Testis (tissue), 3 donors: ENCODE measurements around the gene PLEKHG4B. TPM values are rescaled to one million over a fixed set of nuclear protein-coding genes. Genes with fewer than 3 reads are reported as not detected.
"Not testable (repeated sequence)": the region's sequence is repeated elsewhere in the genome, so short reads cannot be mapped to it uniquely, and the experiment has no call there.

Source experiments
- DNase-seq: peaks from one replicate; pipeline ENCODE4 v3.0.0-alpha.2; 2019
- H3K27ac ChIP-seq, 2 donors: fragments of 200-600 bp; sonication (generic); one replicate each; pipeline ENCODE4 v1.5.1; 2019
- H3K27me3 ChIP-seq: fragments of 200-600 bp; sonication (generic); one replicate; pipeline ENCODE4 v1.5.1; 2019
- H3K36me3 ChIP-seq: fragments of 200-600 bp; sonication (generic); one replicate; pipeline ENCODE4 v1.5.1; 2017; ENCODE audit warnings: low read depth; ENCODE audit errors: missing control alignments
- H3K4me1 ChIP-seq: fragments of 200-600 bp; sonication (generic); one replicate; pipeline ENCODE4 v1.5.1; 2019
- H3K4me3 ChIP-seq, 2 donors: fragments of 200-600 bp; sonication (generic); one replicate each; pipeline ENCODE4 v1.5.1; 2017 to 2019
- H3K9me3 ChIP-seq: fragments of 200-600 bp; sonication (generic); one replicate; pipeline ENCODE4 v1.5.1; 2017
- POLR2A ChIP-seq: fragments of 450-650 bp; IDR thresholded peaks from one replicate; pipeline ENCODE4 v1.6.1; 2017; ENCODE audit warnings: antibody characterized with exemption, mild to moderate bottlenecking, moderate library complexity
- WGBS, 2 donors: methylation state at CpG; one replicate each; pipeline ENCODE4 v1.1.5; 2018; 5-methylcytosine and 5-hydroxymethylcytosine counted together
- intact Hi-C: fragments of 100-400 bp; cut with DNase I; formaldehyde crosslinking; loops from one replicate; pipeline ENCODE4 v1.15.1; 2023; ENCODE audit warnings: low total_unique reads
- polyA plus RNA-seq: library from polyadenylated mRNA; stranded (reverse); fragments of 350-450 nt; fragmentation: Illumina TruSeq; extraction: RNeasy Lipid Tissue Mini Kit (QIAGEN cat#74804); gene quantifications from one replicate; pipeline ENCODE4 v1.2.3, GENCODE V29; 2014; ENCODE audit warnings: low read depth, low replicate concordance; ENCODE audit not compliant: insufficient read depth
- total RNA-seq, 2 donors: library from RNA; depleted of rRNA; stranded (reverse); fragments of >200 nt; gene quantifications; one replicate each; pipeline ENCODE4 v1.2.3, GENCODE V29; 2016
- TF ChIP-seq, protein P1 (sequence below), 3 experiments: fragments of 450-650 bp in 2 of 3; fragments of 200-600 bp in 1 of 3; sonication (generic) in 1 of 3; IDR thresholded peaks; one replicate each; pipeline ENCODE4 v1.5.1; 2016 to 2019; ENCODE audit warnings: antibody characterized with exemption in 3 of 3, mild to moderate bottlenecking in 2 of 3, moderate library complexity in 1 of 3

Gene PLEKHG4B
- total and polyA plus RNA-seq, 3 donors from 2014 or later: 3.2 to 6.9 (median 6.0) TPM

DNA sequence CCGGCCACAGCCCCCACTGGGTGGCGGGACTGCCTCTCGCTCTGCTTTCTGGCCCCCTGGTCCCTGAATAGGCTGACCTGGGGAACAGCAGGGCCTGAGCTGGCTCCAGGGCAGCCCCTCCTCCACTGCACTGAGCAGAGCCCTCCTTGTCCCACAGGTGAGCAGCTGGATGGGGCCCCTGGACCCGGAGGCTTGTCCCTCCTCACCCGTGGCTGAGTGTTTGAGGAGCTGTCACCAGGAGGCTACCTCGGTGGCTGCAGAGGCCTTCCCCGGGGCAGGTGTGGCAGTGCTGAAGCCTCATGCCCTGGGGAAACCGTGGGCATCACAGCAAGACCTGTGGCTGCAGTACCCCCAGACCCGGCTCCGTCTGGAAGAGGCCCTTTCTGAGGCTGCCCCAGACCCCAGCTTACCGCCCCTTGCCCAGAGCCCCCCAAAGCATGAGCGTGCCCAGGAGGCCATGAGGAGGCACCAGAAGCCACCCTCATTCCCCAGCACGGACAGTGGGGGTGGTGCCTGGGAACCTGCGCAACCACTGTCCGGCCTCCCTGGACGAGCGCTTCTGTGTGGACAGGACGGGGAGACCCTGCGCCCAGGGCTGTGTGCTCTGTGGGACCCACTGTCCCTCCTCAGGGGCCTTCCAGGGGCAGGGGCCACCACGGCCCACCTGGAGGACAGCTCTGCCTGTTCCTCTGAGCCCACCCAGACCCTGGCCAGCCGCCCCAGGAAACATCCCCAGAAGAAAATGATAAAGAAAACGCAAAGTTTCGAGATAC lies 70.8 kb downstream of the PLEKHG4B start:
- Histone ChIP-seq H3K9me3 (no peaks in the 10 kb centered on the region), H3K27ac (no peak overlapping the region), H3K4me1 (no peaks in the 10 kb centered on the region), H3K27me3 (no peaks in the 10 kb centered on the region), H3K36me3 (no peaks in the 10 kb centered on the region), H3K4me3 (no peak overlapping the region)
- DNase-seq: no peak
- intact Hi-C loops: no loop called here
- no peak for TF ChIP-seq POLR2A
- TF ChIP-seq, protein P1, sequence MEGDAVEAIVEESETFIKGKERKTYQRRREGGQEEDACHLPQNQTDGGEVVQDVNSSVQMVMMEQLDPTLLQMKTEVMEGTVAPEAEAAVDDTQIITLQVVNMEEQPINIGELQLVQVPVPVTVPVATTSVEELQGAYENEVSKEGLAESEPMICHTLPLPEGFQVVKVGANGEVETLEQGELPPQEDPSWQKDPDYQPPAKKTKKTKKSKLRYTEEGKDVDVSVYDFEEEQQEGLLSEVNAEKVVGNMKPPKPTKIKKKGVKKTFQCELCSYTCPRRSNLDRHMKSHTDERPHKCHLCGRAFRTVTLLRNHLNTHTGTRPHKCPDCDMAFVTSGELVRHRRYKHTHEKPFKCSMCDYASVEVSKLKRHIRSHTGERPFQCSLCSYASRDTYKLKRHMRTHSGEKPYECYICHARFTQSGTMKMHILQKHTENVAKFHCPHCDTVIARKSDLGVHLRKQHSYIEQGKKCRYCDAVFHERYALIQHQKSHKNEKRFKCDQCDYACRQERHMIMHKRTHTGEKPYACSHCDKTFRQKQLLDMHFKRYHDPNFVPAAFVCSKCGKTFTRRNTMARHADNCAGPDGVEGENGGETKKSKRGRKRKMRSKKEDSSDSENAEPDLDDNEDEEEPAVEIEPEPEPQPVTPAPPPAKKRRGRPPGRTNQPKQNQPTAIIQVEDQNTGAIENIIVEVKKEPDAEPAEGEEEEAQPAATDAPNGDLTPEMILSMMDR (IDR thresholded peaks at IDR 0.05): no peak
- WGBS, 2 donors: 82 to 96% methylated on average over 6 to 23 of the region's 23 CpGs

DNA sequence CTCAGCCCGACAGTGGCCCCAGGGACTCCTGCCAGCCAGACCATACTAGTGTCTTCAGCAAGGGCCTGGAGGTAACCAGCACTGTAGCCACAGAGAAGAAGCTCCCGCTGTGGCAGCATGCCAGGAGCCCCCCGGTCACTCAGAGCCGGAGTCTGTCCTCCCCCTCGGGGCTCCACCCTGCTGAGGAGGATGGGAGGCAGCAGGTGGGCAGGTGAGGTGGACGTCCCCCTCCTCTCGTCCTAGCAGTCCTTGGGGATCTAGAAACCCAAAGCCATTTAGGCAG lies 71.3 kb downstream of the PLEKHG4B start:
- no peak for DNase-seq
- Histone ChIP-seq H3K4me3 (no peak overlapping the region), H3K27ac (no peak overlapping the region), H3K9me3 (no peaks in the 10 kb centered on the region), H3K36me3 (no peaks in the 10 kb centered on the region), H3K4me1 (no peaks in the 10 kb centered on the region), H3K27me3 (no peaks in the 10 kb centered on the region)
- WGBS, 2 donors: 76 to 93% methylated on average over 4 to 7 of the region's 7 CpGs
- intact Hi-C loops: no loop called here
- TF ChIP-seq POLR2A: no peak
- TF ChIP-seq, protein P1 (IDR thresholded peaks at IDR 0.05): no peak

DNA sequence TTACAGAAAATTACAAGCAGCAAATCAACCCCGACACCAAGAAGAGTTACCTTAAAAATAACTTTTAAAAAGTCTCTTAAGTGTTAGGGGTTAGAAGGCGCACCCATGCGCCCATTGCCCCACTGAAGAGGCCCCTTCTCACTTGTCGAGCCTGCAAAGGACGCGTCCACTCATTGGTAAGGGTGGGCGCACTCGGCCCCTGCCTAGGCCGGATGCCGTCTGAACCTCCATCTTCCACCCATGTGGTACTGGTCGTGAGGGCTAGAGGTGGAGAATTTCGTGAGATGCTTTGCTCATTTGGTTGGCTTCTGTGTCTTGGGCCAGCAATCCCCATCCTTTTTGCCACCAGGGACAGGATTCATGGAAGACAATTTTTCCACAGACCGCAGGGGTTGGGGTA lies 71.9 kb downstream of the PLEKHG4B start:
- no peak overlapping the region for H3K27ac ChIP-seq
- H3K27me3 ChIP-seq: no peaks in the 10 kb centered on the region
- intact Hi-C loops: no loop called here
- WGBS, 2 donors: 75 to 87% methylated on average over 13 of the region's 13 CpGs
- no peaks in the 10 kb centered on the region for H3K9me3 ChIP-seq
- DNase-seq: no peak
- no peak for TF ChIP-seq POLR2A
- TF ChIP-seq, protein P1 (IDR thresholded peaks at IDR 0.05): no peak
- no peak overlapping the region for H3K4me3 ChIP-seq
- no peaks in the 10 kb centered on the region for H3K36me3 ChIP-seq
- no peaks in the 10 kb centered on the region for H3K4me1 ChIP-seq

DNA sequence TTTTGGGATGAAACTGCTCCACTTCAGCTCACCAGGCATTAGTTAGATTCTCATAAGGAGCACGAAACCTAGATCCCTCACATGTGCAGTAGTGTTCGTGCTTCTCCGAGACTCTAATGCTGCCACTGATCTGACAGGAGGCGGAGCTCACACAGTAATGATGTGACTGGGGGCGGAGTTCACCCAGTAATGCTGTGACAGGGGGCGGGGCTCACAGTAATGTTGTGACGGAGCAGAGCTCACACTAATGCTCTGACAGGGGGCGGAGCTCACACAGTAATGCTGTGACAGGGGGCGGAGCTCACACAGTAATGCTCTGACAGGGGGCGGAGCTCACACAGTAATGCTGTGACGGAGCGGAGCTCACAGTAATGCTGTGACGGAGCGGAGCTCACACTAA lies 72.3 kb downstream of the PLEKHG4B start:
- no peaks in the 10 kb centered on the region for H3K36me3 ChIP-seq
- H3K27me3 ChIP-seq: no peaks in the 10 kb centered on the region
- no peak overlapping the region for H3K27ac ChIP-seq
- 77 to 86% methylated on average over 12 to 14 of the region's 14 CpGs for WGBS, 2 donors
- TF ChIP-seq, protein P1 (IDR thresholded peaks at IDR 0.05): no peak
- no peak for TF ChIP-seq POLR2A
- no peaks in the 10 kb centered on the region for H3K9me3 ChIP-seq
- intact Hi-C loops: no loop called here
- no peak overlapping the region for H3K4me3 ChIP-seq
- H3K4me1 ChIP-seq: no peaks in the 10 kb centered on the region
- DNase-seq: no peak

DNA sequence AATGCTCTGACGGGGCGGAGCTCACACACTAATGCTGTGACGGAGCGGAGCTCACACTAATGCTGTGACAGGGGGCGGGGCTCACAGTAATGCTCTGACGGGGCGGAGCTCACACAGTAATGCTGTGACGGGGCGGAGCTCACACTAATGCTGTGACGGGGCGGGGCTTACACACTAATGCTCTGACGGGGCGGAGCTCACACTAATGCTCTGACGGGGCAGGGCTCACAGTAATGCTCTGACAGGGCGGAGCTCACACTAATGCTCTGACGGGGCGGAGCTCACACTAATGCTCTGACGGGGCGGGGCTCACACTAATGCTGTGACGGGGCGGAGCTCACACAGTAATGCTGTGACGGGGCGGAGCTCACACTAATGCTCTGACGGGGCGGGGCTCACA lies 72.8 kb downstream of the PLEKHG4B start:
- H3K27me3 ChIP-seq, H3K4me1 ChIP-seq, H3K4me3 ChIP-seq, H3K27ac ChIP-seq, DNase-seq, H3K9me3 ChIP-seq, intact Hi-C loops, H3K36me3 ChIP-seq: not testable (repeated sequence)
- 79 to 91% methylated on average over 7 to 24 of the region's 25 CpGs for WGBS, 2 donors
